IPS-15b (cell line): ENCODE results near the gene MAP3K7CL.

Experiments used
- H3K27me3 ChIP-seq: one replicate; pipeline ENCODE4 v1.6.1; 2013; ENCODE audit warnings: low read length; ENCODE audit not compliant: control insufficient read depth, insufficient read depth
- H3K36me3 ChIP-seq: one replicate; pipeline ENCODE4 v1.6.1; 2013; ENCODE audit warnings: low read length; ENCODE audit not compliant: control insufficient read depth, insufficient read depth
- H3K4me1 ChIP-seq: one replicate; pipeline ENCODE4 v1.6.1; 2013; ENCODE audit warnings: mild to moderate bottlenecking, low read length; ENCODE audit not compliant: control insufficient read depth, insufficient read depth
- H3K4me3 ChIP-seq: one replicate; pipeline ENCODE4 v1.5.1; 2013; ENCODE audit warnings: low read depth, low read length
- H3K9ac ChIP-seq: one replicate; pipeline ENCODE4 v1.6.1; 2013; ENCODE audit warnings: low read depth, mild to moderate bottlenecking, low read length
- H3K9me3 ChIP-seq: one replicate; pipeline ENCODE4 v1.6.1; 2013; ENCODE audit warnings: mild to moderate bottlenecking, low read length; ENCODE audit not compliant: control insufficient read depth, insufficient read depth

The MAP3K7CL gene, protein sequence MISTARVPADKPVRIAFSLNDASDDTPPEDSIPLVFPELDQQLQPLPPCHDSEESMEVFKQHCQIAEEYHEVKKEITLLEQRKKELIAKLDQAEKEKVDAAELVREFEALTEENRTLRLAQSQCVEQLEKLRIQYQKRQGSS

DNA sequence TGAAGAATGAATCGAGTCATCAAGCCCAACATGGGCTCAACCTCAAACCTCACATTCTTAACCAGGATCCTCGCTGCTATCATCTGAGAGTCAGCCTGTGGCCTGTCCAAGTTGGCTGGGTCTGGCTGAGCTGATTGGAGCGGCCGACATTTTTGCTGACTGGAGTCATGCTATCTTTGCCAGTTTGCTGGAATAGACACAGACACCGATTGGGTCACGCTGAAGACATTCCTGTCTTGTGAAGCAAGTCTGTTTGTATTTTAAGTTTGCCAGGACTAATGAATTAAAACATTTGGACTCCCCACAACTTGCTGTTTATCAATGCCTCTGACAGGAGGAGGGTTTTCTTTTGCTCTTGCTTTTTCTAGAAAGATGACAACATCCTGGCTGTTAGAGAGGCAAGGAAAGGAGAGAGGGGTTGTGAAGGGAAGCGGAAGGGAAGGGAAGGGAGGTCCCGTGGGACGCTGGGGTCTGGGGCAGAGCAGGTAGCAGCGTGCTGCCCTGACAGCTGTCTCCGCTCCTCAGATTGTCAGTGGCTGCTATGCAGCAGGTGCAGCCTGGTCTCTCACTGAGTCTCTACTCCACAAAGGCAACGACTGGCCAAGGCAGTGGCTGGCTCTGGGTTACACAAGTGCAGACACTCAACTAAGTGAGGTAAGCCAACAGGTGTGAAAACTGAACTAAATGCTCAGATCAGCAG, at the start of gene MAP3K7CL:
MAP3K7CL (plus strand) TSS at position 375 of the 700 bp plus-strand sequence. CDS start 2,701 bp downstream, outside the sequence.
- Histone ChIP-seq H3K9me3 (no peaks in the 10 kb centered on the region), H3K27me3 (peaks cover 2% of the 10 kb centered on the region), H3K36me3 (no peaks in the 10 kb centered on the region), H3K4me1 (no peaks in the 10 kb centered on the region), H3K4me3 (no peak within 1 kb of the TSS), H3K9ac (no peak within 1 kb of the TSS)

DNA sequence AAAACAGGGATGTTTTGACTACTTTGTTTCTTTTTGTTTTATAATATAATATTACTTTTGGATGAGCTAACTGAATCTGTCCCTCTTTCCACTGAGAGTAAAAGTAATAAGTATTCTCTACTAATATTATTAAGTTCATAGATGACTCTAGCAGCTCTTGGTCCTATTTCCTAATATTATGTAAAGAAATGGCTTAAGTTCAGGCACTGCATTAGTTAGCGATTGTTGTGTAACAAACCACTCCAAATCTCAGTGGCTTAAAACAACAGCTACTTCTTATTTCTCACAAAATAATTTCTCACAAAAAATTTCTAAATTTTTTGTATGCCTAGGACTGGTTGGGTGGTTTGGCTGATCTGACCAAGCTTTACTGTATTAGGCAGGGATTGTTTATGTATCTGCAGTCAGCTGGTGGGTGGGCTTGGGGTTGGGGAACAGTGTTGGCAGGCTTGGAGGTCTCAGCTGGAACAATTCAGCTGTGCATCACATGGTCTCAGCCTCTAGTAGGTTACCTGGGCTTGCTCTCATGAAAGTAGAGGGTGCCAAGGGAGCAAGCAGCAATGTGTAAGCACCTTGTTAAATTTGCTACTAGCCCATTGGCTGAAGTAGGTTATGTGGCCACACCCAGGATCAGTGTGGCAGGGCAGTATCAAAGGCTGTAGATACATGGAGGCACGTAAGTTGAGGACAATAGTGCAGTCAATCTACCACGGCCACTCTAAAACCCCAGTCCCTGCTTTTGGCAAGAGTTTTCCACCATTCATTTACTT, 48.2 kb upstream of the MAP3K7CL start:
- no peaks in the 10 kb centered on the region for H3K27me3 ChIP-seq
- no peaks in the 10 kb centered on the region for H3K9me3 ChIP-seq
- H3K36me3 ChIP-seq = no peaks in the 10 kb centered on the region
- H3K9ac ChIP-seq = no peak overlapping the region
- H3K4me1 ChIP-seq = no peaks in the 10 kb centered on the region
- H3K4me3 ChIP-seq = no peak overlapping the region

DNA sequence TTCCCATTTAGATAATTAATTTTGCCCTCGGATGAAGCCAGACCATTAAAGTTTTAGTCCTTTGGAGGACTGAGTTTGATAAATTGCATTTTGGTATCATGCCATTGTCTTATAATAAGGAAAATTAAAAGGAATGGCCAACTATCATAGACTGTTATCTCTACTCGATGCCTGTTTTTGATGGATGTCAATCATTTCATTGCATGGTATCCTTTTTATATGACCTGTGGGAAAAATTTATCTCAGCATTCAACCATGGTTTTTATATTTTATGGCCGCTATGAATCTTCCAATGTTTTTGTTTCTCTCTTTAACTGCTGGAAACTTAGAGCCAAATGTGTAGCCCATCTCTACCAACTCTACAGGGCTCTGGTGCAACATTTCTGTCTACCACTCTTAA, 47.1 kb upstream of the MAP3K7CL start:
- Histone ChIP-seq H3K9me3 (no peaks in the 10 kb centered on the region), H3K4me3 (no peak overlapping the region), H3K36me3 (no peaks in the 10 kb centered on the region), H3K9ac (no peak overlapping the region), H3K27me3 (no peaks in the 10 kb centered on the region), H3K4me1 (no peaks in the 10 kb centered on the region)

DNA sequence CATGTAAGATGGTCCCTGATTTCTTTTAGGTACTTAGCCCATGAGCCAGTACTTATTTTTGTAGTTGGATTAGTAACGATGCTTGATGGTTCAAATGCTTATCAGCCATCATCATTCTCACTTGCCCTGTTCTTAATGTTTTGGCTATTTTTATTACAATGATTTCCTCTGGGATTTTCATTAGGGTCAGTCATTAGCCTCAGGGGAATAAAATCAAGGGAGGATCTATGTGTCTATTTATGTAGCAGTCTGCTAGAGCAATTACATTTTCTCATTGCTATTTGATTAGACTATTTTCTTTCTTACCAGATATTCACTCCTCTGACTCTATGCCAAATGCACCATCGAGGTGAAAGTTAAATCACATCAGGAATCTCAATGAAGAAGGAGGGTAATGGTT, 46.1 kb upstream of the MAP3K7CL start:
- Histone ChIP-seq H3K9ac (no peak overlapping the region), H3K4me1 (no peaks in the 10 kb centered on the region)

DNA sequence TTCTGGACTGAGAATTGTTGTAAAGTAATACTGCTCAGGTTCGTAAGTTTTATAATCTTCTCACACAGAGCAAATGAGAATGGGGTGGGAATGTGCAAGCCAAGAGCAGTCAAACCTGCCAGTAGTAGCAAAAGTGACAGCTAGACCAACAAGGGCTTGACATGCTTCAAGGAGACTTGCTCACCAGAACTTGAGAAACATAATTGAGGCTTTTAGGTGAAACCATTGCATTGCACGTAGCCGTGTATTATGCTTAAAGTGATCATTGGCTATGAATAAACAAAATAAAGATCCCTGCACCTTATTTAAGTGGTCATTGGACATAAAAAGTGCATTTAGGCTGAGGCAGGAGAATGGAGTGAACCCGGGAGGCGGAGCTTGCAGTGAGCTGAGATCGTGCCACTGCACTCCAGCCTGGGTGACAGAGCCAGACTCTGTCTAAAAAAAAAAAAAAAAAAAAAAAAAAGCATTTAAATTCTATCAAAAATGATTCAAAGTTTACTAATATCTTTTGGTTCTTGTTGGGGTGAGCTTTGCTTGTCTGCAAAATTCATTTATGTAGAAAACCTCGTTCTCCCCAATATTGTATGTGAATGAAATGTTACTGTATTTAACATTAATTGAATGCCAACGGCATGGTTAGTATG, 45.2 kb upstream of the MAP3K7CL start:
- Histone ChIP-seq H3K36me3 (no peaks in the 10 kb centered on the region), H3K9ac (no peak overlapping the region), H3K4me3 (no peak overlapping the region), H3K27me3 (no peaks in the 10 kb centered on the region), H3K4me1 (no peaks in the 10 kb centered on the region), H3K9me3 (no peaks in the 10 kb centered on the region)

More for the DNA sequence above, 46.1 kb upstream of the MAP3K7CL start:
- H3K9me3 ChIP-seq = no peaks in the 10 kb centered on the region
- no peaks in the 10 kb centered on the region for H3K36me3 ChIP-seq
- no peaks in the 10 kb centered on the region for H3K27me3 ChIP-seq
- H3K4me3 ChIP-seq = no peak overlapping the region

DNA sequence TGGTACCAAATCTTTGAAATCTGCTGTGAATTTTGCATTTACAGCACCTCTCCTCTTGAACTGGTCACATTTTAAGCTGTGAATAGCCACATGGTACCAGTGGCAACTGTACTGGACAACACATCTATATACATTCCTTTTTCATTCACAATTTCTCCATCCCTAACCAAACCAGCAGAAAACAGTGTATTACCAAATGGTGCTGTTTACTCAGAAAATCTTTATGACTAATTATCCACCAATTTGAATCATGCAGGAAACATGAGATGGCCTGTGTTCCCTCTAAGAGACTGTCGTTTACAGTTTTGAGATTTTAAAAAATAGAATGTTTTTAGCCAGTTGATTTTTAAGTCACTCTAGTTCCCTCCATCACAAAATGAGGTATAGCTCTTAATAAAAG, 39.4 kb upstream of the MAP3K7CL start:
- H3K9ac ChIP-seq = no peak overlapping the region
- H3K4me1 ChIP-seq = no peaks in the 10 kb centered on the region
- H3K4me3 ChIP-seq = no peak overlapping the region
- no peaks in the 10 kb centered on the region for H3K9me3 ChIP-seq
- H3K36me3 ChIP-seq = no peaks in the 10 kb centered on the region
- no peaks in the 10 kb centered on the region for H3K27me3 ChIP-seq

DNA sequence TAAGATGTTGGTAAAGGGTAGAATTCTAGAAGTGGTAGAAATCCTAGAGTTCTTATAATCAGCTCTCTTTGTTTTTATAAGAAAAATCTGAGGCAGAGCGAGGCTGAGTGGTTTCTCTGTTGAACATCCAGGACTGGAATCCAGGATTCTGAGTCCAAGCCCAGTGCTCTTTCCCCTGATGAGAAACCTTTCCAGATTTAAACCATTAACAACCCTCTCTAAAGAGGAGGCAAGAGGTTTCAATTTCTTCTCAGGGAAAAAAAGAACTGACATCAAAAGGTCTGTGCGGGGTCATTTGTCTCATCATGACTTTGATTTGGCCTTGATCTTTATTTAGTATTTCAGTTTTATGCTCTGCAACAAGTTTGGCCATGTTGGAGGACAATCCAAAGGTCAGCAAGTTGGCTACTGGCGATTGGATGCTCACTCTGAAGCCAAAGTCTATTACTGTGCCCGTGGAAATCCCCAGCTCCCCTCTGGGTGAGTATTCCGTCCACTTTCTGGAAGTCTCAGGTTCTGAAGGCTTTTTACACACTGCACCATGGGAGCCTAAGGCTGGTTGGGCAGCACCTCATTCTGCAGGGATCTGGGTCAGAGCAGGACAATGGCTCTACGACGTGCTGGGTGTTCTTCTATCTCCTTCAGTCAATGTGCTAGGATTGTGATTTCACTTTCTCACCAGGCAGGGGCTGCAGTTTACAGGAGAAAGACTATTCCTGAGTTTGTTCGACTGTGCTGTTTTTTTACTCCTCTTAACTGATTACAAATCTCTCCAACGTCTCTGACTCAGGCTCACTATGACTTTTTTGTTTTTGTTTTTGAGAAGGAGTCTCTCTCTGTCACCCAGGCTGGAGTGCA, 38.1 kb upstream of the MAP3K7CL start:
- no peaks in the 10 kb centered on the region for H3K4me1 ChIP-seq
- H3K9ac ChIP-seq = no peak overlapping the region

DNA sequence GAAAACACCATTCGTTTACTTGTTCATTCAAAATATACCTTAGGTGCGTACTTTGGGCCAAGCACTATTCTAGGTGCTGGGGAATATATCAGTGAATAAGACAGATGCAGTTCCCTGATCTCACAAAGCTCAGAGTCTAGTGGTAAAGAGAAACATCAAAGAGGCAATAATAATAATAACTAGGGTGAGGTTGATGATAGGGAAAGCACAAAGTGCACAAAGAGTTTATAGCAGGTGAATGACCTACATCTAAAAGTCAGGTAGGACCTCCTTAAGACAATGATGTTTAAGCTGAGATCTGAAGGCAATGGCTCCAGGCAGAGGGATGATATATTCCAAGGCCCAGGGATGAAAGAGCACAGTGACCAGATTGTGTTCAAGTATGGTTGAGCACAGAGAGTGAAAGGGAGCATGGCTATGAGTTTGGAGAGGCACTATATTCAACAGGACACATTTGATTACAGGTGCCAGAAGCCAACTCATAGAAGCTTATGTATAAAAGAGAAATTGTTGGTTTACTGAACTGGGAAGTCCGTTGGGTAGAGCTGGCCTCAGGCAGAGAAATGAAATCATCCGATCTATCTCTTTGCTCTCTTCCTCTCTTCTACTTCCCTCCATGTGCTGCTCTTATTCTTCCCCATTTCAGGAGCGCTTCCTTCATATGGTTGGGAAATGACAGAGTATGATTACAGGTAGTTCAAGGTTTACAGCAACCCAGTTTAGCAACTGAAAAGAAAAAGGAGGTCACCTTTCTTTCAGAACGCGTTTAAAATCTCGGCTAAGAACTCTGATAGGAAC, 34.0 kb upstream of the MAP3K7CL start:
- Histone ChIP-seq H3K4me3 (no peak overlapping the region), H3K4me1 (no peaks in the 10 kb centered on the region), H3K36me3 (no peaks in the 10 kb centered on the region), H3K27me3 (no peaks in the 10 kb centered on the region), H3K9me3 (no peaks in the 10 kb centered on the region), H3K9ac (no peak overlapping the region)

More for the DNA sequence above, 38.1 kb upstream of the MAP3K7CL start:
- no peaks in the 10 kb centered on the region for H3K27me3 ChIP-seq
- H3K4me3 ChIP-seq = no peak overlapping the region
- H3K9me3 ChIP-seq = no peaks in the 10 kb centered on the region
- H3K36me3 ChIP-seq = no peaks in the 10 kb centered on the region

DNA sequence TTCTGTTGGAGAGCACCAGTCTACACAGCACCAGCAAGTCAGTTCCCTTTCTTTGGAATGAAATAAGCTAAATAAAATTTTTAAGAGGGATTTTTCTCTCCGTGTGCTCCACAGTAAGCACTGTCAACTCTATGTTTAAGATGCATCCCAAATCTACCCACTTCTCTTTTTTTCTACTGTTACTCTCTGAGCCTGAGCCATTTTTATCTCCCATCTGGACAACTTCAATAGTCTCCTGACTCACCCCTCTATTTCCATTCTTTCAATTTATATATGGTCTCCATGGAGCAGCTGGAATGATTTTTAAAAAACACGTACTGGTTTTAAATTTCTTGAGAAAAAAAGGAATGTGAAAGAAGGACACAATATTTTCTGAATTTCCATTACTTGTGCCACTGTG, 32.3 kb upstream of the MAP3K7CL start:
- no peak overlapping the region for H3K9ac ChIP-seq
- no peaks in the 10 kb centered on the region for H3K4me1 ChIP-seq
- no peaks in the 10 kb centered on the region for H3K27me3 ChIP-seq
- no peaks in the 10 kb centered on the region for H3K9me3 ChIP-seq
- no peak overlapping the region for H3K4me3 ChIP-seq
- no peaks in the 10 kb centered on the region for H3K36me3 ChIP-seq

DNA sequence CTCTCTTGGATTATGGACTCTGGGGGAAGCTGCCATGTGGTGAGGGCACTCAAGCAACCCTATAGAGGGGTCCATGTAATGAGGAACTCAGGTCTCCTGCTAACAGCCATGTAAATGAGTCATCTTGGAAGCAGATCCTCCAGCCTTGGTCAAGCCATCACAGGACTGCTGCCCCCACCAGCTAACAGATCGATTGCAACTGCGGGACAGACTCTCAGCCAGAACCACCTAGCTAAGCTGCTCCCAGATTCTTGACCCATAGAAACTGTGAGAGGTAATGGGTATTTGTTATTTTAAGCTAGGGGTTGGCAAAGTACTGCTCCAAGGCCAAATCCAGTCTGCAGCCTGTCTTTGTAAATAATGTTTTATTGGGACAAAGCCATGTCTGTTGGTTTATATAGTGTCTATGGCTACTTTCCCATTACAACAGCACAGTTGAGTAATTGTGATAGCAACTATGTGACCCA, 27.6 kb upstream of the MAP3K7CL start:
- Histone ChIP-seq H3K36me3 (no peaks in the 10 kb centered on the region), H3K9ac (no peak overlapping the region), H3K4me3 (no peak overlapping the region), H3K9me3 (no peaks in the 10 kb centered on the region), H3K27me3 (no peaks in the 10 kb centered on the region), H3K4me1 (no peaks in the 10 kb centered on the region)
